ENCODE measurements around the gene RNF103.
"Not testable (repeated sequence)": the region's sequence is repeated elsewhere in the genome, so short reads cannot be mapped to it uniquely, and the experiment has no call there.

Gene RNF103

GRCh38 chr2:86623494-86624266, at the start of gene RNF103:
RNF103 (minus strand) TSS chr2:86623865; CDS start chr2:86622886, 979 bp downstream.
- peak; percentile 88 for DNase-seq (ENCODE audit: low read depth)

DNA sequence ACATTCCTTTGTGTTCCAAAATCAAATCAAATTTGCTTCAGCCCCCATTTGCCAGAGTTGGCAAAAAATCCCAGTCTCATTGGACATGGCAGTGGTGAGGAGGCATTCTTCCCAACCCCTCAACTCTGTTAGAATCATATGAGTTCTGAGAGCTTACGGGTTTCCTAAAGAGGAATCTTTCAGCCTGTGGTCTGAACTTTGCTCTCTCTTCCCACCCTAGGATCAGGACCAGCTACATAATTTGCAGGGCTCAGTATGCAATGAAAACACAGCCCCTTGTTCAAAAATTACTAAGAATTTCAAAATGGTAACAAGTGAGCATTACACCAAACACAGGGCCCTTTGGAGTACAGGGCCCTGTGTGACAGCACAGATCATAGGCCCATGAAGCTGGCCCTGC, 49.3 kb upstream of the RNF103 start:
- no peak for DNase-seq (ENCODE audit: low read depth)

GRCh38 chr2:86672027-86672545, 48.4 kb upstream of the RNF103 start:
- no peak for DNase-seq (ENCODE audit: low read depth)

DNA sequence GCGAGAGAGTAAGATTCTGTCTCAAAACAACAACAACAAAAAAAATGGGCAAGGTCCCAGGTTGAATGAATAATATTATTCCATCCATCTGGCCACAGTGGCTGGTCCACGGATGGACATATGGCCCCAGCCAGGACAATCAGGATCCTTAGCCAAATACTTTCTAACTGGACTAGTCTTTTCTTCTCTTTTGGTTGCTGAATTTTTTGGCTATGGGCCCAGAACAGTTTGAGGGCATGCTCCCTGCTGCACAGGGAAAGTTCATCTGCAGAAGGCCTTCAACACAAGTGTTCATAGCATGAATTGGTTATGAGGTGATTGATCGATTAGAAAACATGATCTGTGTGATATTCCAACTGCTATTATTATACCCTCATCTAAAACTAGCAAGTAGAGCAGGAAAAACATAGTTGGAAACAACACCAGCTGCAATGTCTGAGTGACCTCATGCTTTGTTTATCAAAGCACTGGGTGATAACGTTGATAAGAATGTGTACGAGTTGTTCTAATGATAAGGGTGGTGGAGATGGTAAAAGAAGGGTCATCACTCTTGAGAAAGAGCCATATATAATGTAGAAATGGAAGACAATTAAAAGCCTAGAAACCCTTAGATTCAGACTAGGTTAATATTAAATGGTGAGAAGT, 47.8 kb upstream of the RNF103 start:
- DNase-seq (ENCODE audit: low read depth), result no peak

DNA sequence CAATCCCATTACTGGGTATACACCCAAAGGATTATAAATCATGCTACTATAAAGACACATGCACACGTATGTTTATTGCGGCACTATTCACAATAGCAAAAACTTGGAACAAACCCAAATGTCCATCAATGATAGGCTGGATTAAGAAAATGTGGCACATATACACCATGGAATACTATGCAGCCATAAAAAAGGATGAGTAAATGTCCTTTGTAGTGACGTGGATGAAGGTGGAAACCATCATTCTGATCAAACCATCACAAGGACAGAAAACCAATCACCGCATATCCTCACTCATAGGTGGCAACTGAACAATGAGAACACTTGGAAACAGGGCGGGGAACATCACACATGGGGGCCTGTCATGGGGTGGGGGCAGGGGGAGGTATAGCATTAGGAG, 45.7 kb upstream of the RNF103 start:
- not testable (repeated sequence) for DNase-seq (ENCODE audit: low read depth)

DNA sequence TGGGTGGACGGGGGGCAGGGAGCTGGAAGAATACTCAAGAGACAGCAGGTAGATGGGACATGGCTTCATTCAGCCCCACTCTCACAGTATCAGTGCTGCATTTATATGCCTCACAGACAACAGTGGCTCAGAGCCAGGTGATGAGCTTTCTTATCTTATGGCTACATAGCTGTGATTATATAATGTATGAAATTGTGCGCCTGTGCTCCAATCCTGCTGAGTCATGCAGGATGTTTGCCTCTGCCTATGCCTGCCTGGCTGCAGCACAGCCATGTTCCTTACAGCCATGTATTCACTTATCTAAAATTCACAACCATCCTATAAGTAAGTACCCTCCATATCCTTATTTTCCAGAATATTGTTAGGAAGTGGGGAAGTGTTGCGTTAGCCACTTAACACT, 37.7 kb upstream of the RNF103 start:
- no peak for DNase-seq (ENCODE audit: low read depth)

- DNase-seq (ENCODE audit: low read depth), result no peak
These were observed 26.5 kb upstream of the RNF103 start for GRCh38 chr2:86650188-86650587.

DNA sequence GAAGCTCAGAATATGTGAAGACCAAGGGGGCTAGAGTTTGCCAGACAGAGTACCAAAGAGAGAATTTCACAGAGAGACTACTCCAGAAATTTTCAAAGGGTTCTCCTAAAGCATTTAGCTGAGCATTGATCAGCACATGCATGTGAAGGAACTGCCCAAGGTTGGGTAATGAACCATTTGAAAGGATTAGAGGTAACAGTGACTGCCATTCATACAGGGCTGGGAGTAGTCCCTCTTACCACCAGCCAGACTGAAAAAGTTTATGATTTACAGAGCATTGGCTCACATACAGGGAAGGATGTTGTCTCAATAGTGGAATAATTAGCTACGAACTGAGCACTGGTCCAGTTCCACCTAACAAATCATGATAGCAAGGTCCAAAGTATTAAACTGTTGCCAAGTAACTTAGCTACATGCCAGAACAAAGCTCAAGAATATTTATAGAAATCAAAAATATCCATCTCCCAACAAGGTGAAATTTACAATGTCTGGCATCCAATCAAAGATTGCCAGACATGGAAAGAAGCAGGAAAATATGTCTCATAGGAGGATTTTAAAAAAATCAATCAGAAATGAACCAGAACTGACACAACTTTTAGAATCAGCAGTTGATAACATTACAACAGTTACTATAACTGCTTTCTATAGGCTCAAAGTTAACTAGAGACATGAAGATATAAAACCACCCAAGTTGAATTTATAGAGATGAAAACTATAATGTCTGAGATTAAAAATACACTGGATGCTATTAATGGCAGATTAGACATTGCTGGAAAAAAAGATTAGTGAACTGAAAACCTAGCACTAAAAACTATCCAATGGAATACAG, 25.7 kb upstream of the RNF103 start:
- DNase-seq (ENCODE audit: low read depth), result no peak

DNA sequence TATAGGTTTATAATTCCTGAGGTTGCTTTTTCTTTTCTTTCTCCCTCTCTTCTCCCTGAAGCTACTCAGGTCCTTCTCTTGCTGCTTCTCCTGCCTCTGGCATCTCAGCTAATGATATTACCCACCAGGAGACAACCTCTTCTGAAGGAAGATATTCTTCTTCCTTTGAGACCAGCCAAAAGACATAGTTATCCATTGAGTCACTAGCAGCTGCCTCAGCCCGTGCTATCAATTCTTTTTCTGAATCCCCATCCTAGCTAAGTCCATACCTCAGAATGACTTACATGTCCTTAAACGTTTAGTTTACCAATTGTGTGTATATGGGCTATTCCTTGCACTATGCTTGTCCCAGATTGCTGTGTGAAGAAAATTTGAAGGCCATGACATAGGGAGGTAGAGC, 25.0 kb upstream of the RNF103 start:
- DNase-seq (ENCODE audit: low read depth), result no peak

GRCh38 chr2:86646865-86647264, 23.2 kb upstream of the RNF103 start:
- DNase-seq (ENCODE audit: low read depth), result no peak

- no peak for DNase-seq (ENCODE audit: low read depth)
These were observed 22.7 kb upstream of the RNF103 start for GRCh38 chr2:86646329-86646728.

GRCh38 chr2:86645752-86646151, 22.1 kb upstream of the RNF103 start:
- no peak for DNase-seq (ENCODE audit: low read depth)

DNA sequence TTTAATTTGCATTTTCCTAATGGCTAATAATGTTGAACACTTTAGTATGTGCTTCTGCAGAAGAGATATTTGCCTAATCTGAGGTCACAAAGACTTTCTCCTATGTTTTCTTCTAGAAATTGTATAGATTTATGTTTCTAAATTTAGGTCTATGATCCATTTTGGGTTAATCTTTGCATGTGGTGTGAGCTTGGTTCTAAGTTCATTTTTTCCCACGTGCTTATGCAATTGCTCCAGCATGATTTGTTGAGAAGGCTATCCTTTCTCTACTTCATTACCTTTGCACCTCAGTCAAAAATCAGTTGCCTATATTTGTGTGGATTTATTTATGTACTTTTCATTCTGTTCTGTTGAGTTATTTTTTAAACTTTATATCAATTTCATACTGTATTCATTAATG, 15.0 kb upstream of the RNF103 start:
- DNase-seq (ENCODE audit: low read depth), result no peak

DNA sequence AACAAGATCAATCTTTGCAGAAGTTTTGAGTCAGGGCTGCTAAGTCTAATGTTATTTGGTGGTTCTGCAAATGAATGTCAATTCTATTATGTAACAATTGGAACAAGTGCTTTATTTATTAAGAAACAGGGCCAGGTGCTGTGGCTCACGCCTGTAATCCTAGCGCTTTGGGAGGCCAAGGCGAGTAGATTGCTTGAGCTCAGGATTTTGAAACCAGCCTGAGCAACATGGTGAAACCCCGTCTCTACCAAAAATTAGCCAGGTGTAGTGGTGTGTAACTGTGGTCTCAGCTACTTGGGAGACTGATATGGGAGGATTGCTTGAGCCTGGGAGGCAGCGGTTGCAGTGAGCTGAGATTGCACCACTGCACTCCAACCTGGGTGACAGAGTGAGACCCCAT, 13.2 kb upstream of the RNF103 start:
- no peak for DNase-seq (ENCODE audit: low read depth)

GRCh38 chr2:86634352-86634751, 10.7 kb upstream of the RNF103 start:
- DNase-seq (ENCODE audit: low read depth), result no peak

GRCh38 chr2:86633155-86633651, 9.5 kb upstream of the RNF103 start:
- DNase-seq (ENCODE audit: low read depth), result no peak

- no peak for DNase-seq (ENCODE audit: low read depth)
These were observed 9.0 kb upstream of the RNF103 start for GRCh38 chr2:86632672-86633071.

DNA sequence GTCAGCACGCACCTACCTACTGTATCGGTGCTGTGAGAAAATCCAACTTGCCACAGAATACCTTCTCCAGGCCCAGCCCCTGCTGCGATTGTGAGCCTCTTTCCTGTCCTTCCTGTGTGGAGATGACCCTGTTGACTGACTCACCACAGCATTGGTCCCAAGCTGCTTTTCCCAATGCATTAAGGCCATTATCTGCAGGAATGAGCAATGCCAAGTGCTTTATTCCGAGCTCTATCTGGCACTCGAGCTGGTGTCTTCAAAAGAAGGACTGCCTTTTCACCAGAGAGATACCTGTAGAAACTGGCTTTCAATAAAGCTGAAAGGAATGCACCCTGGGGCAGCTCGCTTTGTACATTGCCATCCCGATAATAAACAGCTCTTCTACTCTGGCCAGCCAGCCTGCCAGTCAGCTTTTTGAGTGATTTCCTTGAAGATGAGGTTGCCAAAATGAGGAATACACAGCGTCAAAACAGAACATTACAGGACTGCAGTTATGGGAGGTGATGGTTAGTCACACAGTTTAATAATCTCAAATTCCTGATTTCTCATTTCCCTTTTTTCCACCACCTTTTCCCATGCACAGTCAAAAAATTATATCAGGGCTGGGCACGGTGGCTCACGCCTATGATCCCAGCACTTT, 8.3 kb upstream of the RNF103 start:
- no peak for DNase-seq (ENCODE audit: low read depth)

GRCh38 chr2:86628091-86628522, 4.4 kb upstream of the RNF103 start:
- DNase-seq (ENCODE audit: low read depth), result no peak

DNA sequence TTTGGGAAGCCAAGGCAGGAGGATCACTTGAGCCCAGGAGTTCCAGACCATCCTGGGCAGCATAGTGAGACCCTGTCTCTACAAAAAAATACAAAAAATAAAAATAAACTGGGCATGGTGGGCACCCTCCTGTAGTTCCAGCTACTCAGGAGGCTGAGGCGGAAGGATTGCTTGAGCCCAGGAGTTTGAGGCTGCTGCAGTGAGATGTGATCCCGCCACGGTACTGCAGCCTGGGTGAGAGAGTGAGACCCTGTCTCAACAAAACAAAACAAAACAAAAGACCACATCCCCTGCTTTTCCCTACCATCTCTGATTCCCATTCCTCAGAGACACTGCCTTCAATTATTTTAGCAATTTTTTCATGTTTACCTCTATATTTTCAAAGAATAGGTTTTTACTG, 3.9 kb upstream of the RNF103 start:
- DNase-seq (ENCODE audit: low read depth), result no peak

GRCh38 chr2:86625096-86625495, 1.4 kb upstream of the RNF103 start:
- DNase-seq (ENCODE audit: low read depth), result no peak

DNA sequence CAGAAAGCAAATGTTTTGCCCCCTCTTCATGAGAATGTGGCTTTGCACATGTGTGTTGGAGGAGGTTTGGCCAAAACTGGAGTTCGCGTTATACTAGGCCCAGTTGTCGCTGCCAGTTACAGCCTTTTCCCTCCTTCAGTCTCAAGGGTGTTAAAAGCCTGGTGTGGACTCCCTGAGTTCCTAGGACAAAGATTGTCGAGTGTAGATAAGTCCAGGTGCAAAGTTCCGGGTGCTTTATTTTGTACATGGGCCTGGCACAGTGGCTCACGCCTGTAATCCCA, 542 bp upstream of the RNF103 start:
- DNase-seq (ENCODE audit: low read depth), result no peak

Data from stimulated activated CD8-positive, alpha-beta memory T cell treated with anti-CD3 and anti-CD28 coated beads, Interleukin-15, amount 100 ng/mL, for 1 hour (primary cell).